ENCODE results near the gene TBC1D22B. TPM values are rescaled to one million over a fixed set of nuclear protein-coding genes. Genes with fewer than 3 reads are reported as not detected.
"Not testable (repeated sequence)": the region's sequence is repeated elsewhere in the genome, so short reads cannot be mapped to it uniquely, and the experiment has no call there.

TBC1D22B gene
- total RNA-seq, 1 experiment from 2014 or later, result 13.5 TPM

GRCh38 chr6:37289931-37290330, 32.4 kb downstream of the TBC1D22B start:
- H3K27me3 ChIP-seq (replicated peaks; ENCODE audit: insufficient read depth, low read depth, low read length, poor library complexity), result no peaks in the 10 kb centered on the region
- H3K36me3 ChIP-seq (ENCODE audit: insufficient read depth, low read length, poor library complexity, severe bottlenecking), result peaks cover 37% of the 10 kb centered on the region
- H3K4me3 ChIP-seq (ENCODE audit: low read depth, low read length, poor library complexity, severe bottlenecking), result no peak overlapping the region
- intact Hi-C loops (cut with micrococcal nuclease; ENCODE audit: unreplicated experiment), result no loop called here
- no peak overlapping the region for H3K27ac ChIP-seq (ENCODE audit: low read depth, low read length, poor library complexity, severe bottlenecking)
- BruUV-seq (replicated peaks), result no TSS peak
- peaks cover 12% of the 10 kb centered on the region for H3K4me1 ChIP-seq (ENCODE audit: insufficient read depth, low read length, poor library complexity, severe bottlenecking)
- H3K9me3 ChIP-seq (ENCODE audit: low read depth, low read length, poor library complexity, severe bottlenecking), result no peaks in the 10 kb centered on the region
- ChIA-PET POLR2A (ENCODE audit: low non-redundant PET) (no interaction called here), CTCF (no interaction called here)
- TF ChIP-seq CTCF (conservative IDR thresholded peaks at IDR 0.05; ENCODE audit: low read depth, low read length), result no peak
- no peak for TF ChIP-seq EZH2 (IDR thresholded peaks at IDR 0.05; ENCODE audit: borderline replicate concordance, low read depth, low read length, poor library complexity, severe bottlenecking)
- DNase-seq (ENCODE audit: low spot score), result peak; percentile 34

DNA sequence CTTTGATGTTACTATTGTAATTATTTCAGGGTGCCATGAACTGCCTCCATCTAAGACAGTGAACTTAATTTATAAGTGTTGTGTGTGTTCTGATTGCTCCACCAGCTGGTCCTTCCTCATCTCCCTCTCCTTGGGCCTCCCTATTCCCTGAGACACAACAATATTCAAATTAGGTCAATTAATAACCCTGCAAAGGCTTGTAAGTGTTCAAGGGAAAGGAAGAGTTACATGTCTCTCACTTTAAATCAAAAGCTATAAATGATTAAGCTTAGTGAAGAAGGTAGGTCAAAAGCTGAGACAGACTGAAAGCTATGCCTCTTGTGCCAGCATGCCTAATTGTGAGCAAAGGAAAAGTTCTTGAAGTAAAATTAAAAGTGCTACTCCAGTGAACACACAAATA, 35.9 kb downstream of the TBC1D22B start:
- TF ChIP-seq CTCF (conservative IDR thresholded peaks at IDR 0.05; ENCODE audit: low read depth, low read length) (no peak), EZH2 (IDR thresholded peaks at IDR 0.05; ENCODE audit: borderline replicate concordance, low read depth, low read length, poor library complexity, severe bottlenecking) (no peak)

GRCh38 chr6:37297637-37298036, 40.1 kb downstream of the TBC1D22B start:
- peaks cover 19% of the 10 kb centered on the region for H3K36me3 ChIP-seq (ENCODE audit: insufficient read depth, low read length, poor library complexity, severe bottlenecking)
- CTCF ChIA-PET; H3K27me3 ChIP-seq (replicated peaks; ENCODE audit: insufficient read depth, low read depth, low read length, poor library complexity); DNase-seq (ENCODE audit: low spot score); intact Hi-C loops (cut with micrococcal nuclease; ENCODE audit: unreplicated experiment); POLR2A ChIA-PET (ENCODE audit: low non-redundant PET); H3K4me1 ChIP-seq (ENCODE audit: insufficient read depth, low read length, poor library complexity, severe bottlenecking); H3K9me3 ChIP-seq (ENCODE audit: low read depth, low read length, poor library complexity, severe bottlenecking); H3K27ac ChIP-seq (ENCODE audit: low read depth, low read length, poor library complexity, severe bottlenecking); H3K4me3 ChIP-seq (ENCODE audit: low read depth, low read length, poor library complexity, severe bottlenecking); BruUV-seq (replicated peaks): not testable (repeated sequence)

More for the DNA sequence above, 35.9 kb downstream of the TBC1D22B start:
- peaks cover 12% of the 10 kb centered on the region for H3K4me1 ChIP-seq (ENCODE audit: insufficient read depth, low read length, poor library complexity, severe bottlenecking)
- no peak overlapping the region for H3K4me3 ChIP-seq (ENCODE audit: low read depth, low read length, poor library complexity, severe bottlenecking)
- no peaks in the 10 kb centered on the region for H3K9me3 ChIP-seq (ENCODE audit: low read depth, low read length, poor library complexity, severe bottlenecking)
- intact Hi-C loops (cut with micrococcal nuclease; ENCODE audit: unreplicated experiment), result no loop called here
- POLR2A ChIA-PET (ENCODE audit: low non-redundant PET), result no interaction called here
- CTCF ChIA-PET, result no interaction called here
- no peaks in the 10 kb centered on the region for H3K27me3 ChIP-seq (replicated peaks; ENCODE audit: insufficient read depth, low read depth, low read length, poor library complexity)
- no TSS peak for BruUV-seq (replicated peaks)
- no peak overlapping the region for H3K27ac ChIP-seq (ENCODE audit: low read depth, low read length, poor library complexity, severe bottlenecking)
- DNase-seq (ENCODE audit: low spot score), result no peak
- H3K36me3 ChIP-seq (ENCODE audit: insufficient read depth, low read length, poor library complexity, severe bottlenecking), result peaks cover 35% of the 10 kb centered on the region

- CTCF ChIA-PET, result no interaction called here
- BruUV-seq (replicated peaks), result no TSS peak
Measured at GRCh38 chr6:37298958-37299357, 41.4 kb downstream of the TBC1D22B start.

More at GRCh38 chr6:37298958-37299357, 41.4 kb downstream of the TBC1D22B start:
- intact Hi-C loops (cut with micrococcal nuclease; ENCODE audit: unreplicated experiment), result no loop called here
- peaks cover 19% of the 10 kb centered on the region for H3K36me3 ChIP-seq (ENCODE audit: insufficient read depth, low read length, poor library complexity, severe bottlenecking)
- no peak for DNase-seq (ENCODE audit: low spot score)
- no peak overlapping the region for H3K4me3 ChIP-seq (ENCODE audit: low read depth, low read length, poor library complexity, severe bottlenecking)
- POLR2A ChIA-PET (ENCODE audit: low non-redundant PET), result no interaction called here
- no peaks in the 10 kb centered on the region for H3K27me3 ChIP-seq (replicated peaks; ENCODE audit: insufficient read depth, low read depth, low read length, poor library complexity)
- no peak overlapping the region for H3K27ac ChIP-seq (ENCODE audit: low read depth, low read length, poor library complexity, severe bottlenecking)
- TF ChIP-seq CTCF (conservative IDR thresholded peaks at IDR 0.05; ENCODE audit: low read depth, low read length) (no peak), EZH2 (IDR thresholded peaks at IDR 0.05; ENCODE audit: borderline replicate concordance, low read depth, low read length, poor library complexity, severe bottlenecking) (no peak)
- no peaks in the 10 kb centered on the region for H3K9me3 ChIP-seq (ENCODE audit: low read depth, low read length, poor library complexity, severe bottlenecking)
- no peaks in the 10 kb centered on the region for H3K4me1 ChIP-seq (ENCODE audit: insufficient read depth, low read length, poor library complexity, severe bottlenecking)

All from A673 (cell line).